SK-N-SH (cell line): ENCODE measurements around the gene TNFRSF4. TPM values are rescaled to one million over a fixed set of nuclear protein-coding genes. Genes with fewer than 3 reads are reported as not detected.

Experiments used
- CTCF ChIA-PET: fragments of 300-600, 350-600 bp; formaldehyde crosslinking; extraction: SDS; loops from one replicate; lab custom pipeline; 2021; lab: Yijun Ruan, JAX
- POLR2A ChIA-PET: fragments of 350-600 bp; sonication (Branson Sonifier 250); formaldehyde crosslinking; extraction: SDS; loops from one replicate; lab custom pipeline; 2020; ENCODE audit warnings: antibody characterized with exemption, inconsistent platforms; lab: Yijun Ruan, JAX
- DNase-seq: peaks from one replicate; pipeline ENCODE4 v3.0.0; 2012
- H2AFZ ChIP-seq: fragments of 200-600 bp; sonication (generic); 2 replicates; pipeline ENCODE4 v1.8.1; 2016; ENCODE audit warnings: antibody characterized with exemption, mild to moderate bottlenecking, low read depth
- H3F3A ChIP-seq: fragments of 200-600 bp; sonication (generic); replicated peaks from 2 replicates; pipeline ENCODE3; 2016; ENCODE audit warnings: antibody characterized with exemption, mild to moderate bottlenecking; ENCODE audit not compliant: insufficient read depth
- H3K27ac ChIP-seq, 2 experiments: fragments of 200-500 bp in 1 of 2; fragments of 200-600 bp in 1 of 2; sonication (Bioruptor generic) in 1 of 2; sonication (generic), shearing (Covaris generic) in 1 of 2; 2 replicates each; pipeline versions ENCODE4 v1.5.1 to v1.6.1; 2014 to 2016; ENCODE audit warnings: low read depth in 2 of 2, inconsistent platforms in 1 of 2, low read length in 1 of 2, mild to moderate bottlenecking in 1 of 2, mixed read lengths in 1 of 2
- H3K27me3 ChIP-seq: fragments of 200-600 bp; sonication (generic), shearing (Covaris generic); 2 replicates; pipeline ENCODE4 v1.6.1; 2016; ENCODE audit warnings: mixed run types; ENCODE audit not compliant: insufficient read depth
- H3K36me3 ChIP-seq, 2 experiments: fragments of 200-500 bp in 1 of 2; fragments of 200-600 bp in 1 of 2; sonication (Bioruptor generic) in 1 of 2; sonication (generic) in 1 of 2; replicated peaks in 1 of 2; 2 replicates each; pipeline versions ENCODE3 to v1.5.1; 2014 to 2016; ENCODE audit warnings: low read length in 1 of 2, mild to moderate bottlenecking in 1 of 2; ENCODE audit not compliant: insufficient read depth in 2 of 2, control insufficient read depth in 1 of 2
- H3K4me1 ChIP-seq, 2 experiments: fragments of 200-500 bp in 1 of 2; fragments of 200-600 bp in 1 of 2; sonication (Bioruptor generic) in 1 of 2; sonication (generic), shearing (Covaris generic) in 1 of 2; 2 replicates each; pipeline versions ENCODE4 v1.5.1 to v1.6.1; 2014 to 2016; ENCODE audit warnings: low read depth in 1 of 2, low read length in 1 of 2, mixed run types in 1 of 2; ENCODE audit not compliant: insufficient read depth in 2 of 2, control insufficient read depth in 1 of 2
- H3K4me2 ChIP-seq: fragments of 200-600 bp; sonication (generic), shearing (Covaris generic); 2 replicates; pipeline ENCODE4 v1.6.1; 2017; ENCODE audit warnings: mixed run types
- H3K4me3 ChIP-seq, 2 experiments: fragments of 200-500 bp in 1 of 2; fragments of 200-600 bp in 1 of 2; sonication (Bioruptor generic) in 1 of 2; sonication (generic), shearing (Covaris generic) in 1 of 2; 2 replicates each; pipeline versions ENCODE4 v1.5.1 to v1.8.1; 2014 to 2016; ENCODE audit warnings: low read depth in 2 of 2, inconsistent platforms in 1 of 2, low read length in 1 of 2, mild to moderate bottlenecking in 1 of 2, mixed read lengths in 1 of 2, moderate library complexity in 1 of 2
- H3K79me2 ChIP-seq: fragments of 200-600 bp; sonication (generic); 2 replicates; pipeline ENCODE4 v1.8.1; 2017; ENCODE audit warnings: mild to moderate bottlenecking; ENCODE audit not compliant: insufficient read depth
- H3K9ac ChIP-seq: fragments of 200-600 bp; sonication (generic); 2 replicates; pipeline ENCODE4 v1.6.1; 2017; ENCODE audit warnings: mixed run types
- H3K9me2 ChIP-seq: fragments of 200-600 bp; sonication (generic); 2 replicates; pipeline ENCODE4 v1.6.1; 2017; ENCODE audit warnings: mixed run types
- H3K9me3 ChIP-seq: fragments of 200-600 bp; sonication (generic); 2 replicates; pipeline ENCODE4 v1.6.1; 2017; ENCODE audit warnings: mixed run types, mild to moderate bottlenecking, moderate library complexity
- H4K20me1 ChIP-seq: fragments of 200-600 bp; sonication (generic); 2 replicates; pipeline ENCODE4 v1.6.1; 2017; ENCODE audit warnings: mild to moderate bottlenecking, mixed run types; ENCODE audit not compliant: insufficient read depth
- GABPA ChIP-seq: IDR thresholded peaks from 2 replicates; pipeline ENCODE4 v1.4.0; 2012; ENCODE audit warnings: low read depth, mild to moderate bottlenecking
- IRF3 ChIP-seq: fragments of 150-350 bp; IDR thresholded peaks from 2 replicates; pipeline ENCODE4 v1.6.1; 2016; ENCODE audit warnings: mild to moderate bottlenecking, low read depth, low read length
- JUND ChIP-seq: IDR thresholded peaks from 2 replicates; pipeline ENCODE4 v1.4.0; 2012
- MAX ChIP-seq: IDR thresholded peaks from 2 replicates; pipeline ENCODE4 v1.4.0; 2012; ENCODE audit warnings: low read depth
- MEF2A ChIP-seq: IDR thresholded peaks from 2 replicates; pipeline ENCODE4 v1.4.0; 2012; ENCODE audit warnings: low read depth, borderline replicate concordance
- MXI1 ChIP-seq: IDR thresholded peaks from 2 replicates; pipeline ENCODE4 v1.6.1; 2012; ENCODE audit warnings: mild to moderate bottlenecking, low read depth, low read length, improper control_type of control experiment
- NRF1 ChIP-seq: IDR thresholded peaks from 2 replicates; pipeline ENCODE4 v1.6.1; 2012; ENCODE audit warnings: low read depth, mild to moderate bottlenecking, low read length
- RAD21 ChIP-seq: IDR thresholded peaks from 2 replicates; pipeline ENCODE4 v1.6.1; 2012; ENCODE audit warnings: mild to moderate bottlenecking, low read length
- RCOR1 ChIP-seq: fragments of 150-350 bp; IDR thresholded peaks from 2 replicates; pipeline ENCODE4 v1.6.1; 2017; ENCODE audit warnings: antibody characterized with exemption, low read length
- TCF12 ChIP-seq: IDR thresholded peaks from 2 replicates; pipeline ENCODE4 v1.4.0; 2012
- USF1 ChIP-seq: IDR thresholded peaks from 2 replicates; pipeline ENCODE4 v1.4.0; 2012; ENCODE audit warnings: low read depth, borderline replicate concordance
- USF2 ChIP-seq: fragments of 150-350 bp; IDR thresholded peaks from 2 replicates; pipeline ENCODE4 v1.6.1; 2017; ENCODE audit warnings: antibody characterized with exemption, low read length, low read depth, borderline replicate concordance
- YY1 ChIP-seq: IDR thresholded peaks from 2 replicates; pipeline ENCODE4 v1.4.0; 2012; ENCODE audit warnings: low read depth, mild to moderate bottlenecking
- WGBS: methylation state at CpG from one replicate; pipeline ENCODE4 v1.1.6; 2017; ENCODE audit warnings: low lambda C conversion rate; 5-methylcytosine and 5-hydroxymethylcytosine counted together
- polyA plus RNA-seq, 3 experiments: library from polyadenylated mRNA; depleted of rRNA; stranded (reverse); fragments of >200 nt; gene quantifications; 2 replicates each; pipeline ENCODE4 v1.2.3, GENCODE V29; 2012

Gene TNFRSF4
- polyA plus RNA-seq, 1 of the 3 experiments (the other 2 are of a cell fraction), result not detected

GRCh38 chr1:1228596-1229321 is 14.8 kb upstream of the TNFRSF4 start:
- CTCF ChIA-PET, result interaction anchor here (7.4 kb wide), 1 partner anchor 106 kb away, joined by 37 read pairs; no protein-coding TSS in a partner anchor
- Histone ChIP-seq H3K4me2 (no peak overlapping the region), H3K79me2 (peaks cover 62% of the 10 kb centered on the region)
- POLR2A ChIA-PET, result no interaction called here
- no peak for TF ChIP-seq USF1
- TF ChIP-seq TCF12, result no peak
- TF ChIP-seq MEF2A, result no peak
- no peak for TF ChIP-seq MXI1
- no peak for TF ChIP-seq RAD21
- TF ChIP-seq IRF3, result no peak
- TF ChIP-seq GABPA, result no peak
- no peak for TF ChIP-seq YY1
- TF ChIP-seq JUND, result no peak
- TF ChIP-seq RCOR1, result no peak
- TF ChIP-seq, all 33 proteins: peak for 0
- H3K9me3 ChIP-seq, result no peaks in the 10 kb centered on the region
- no peak overlapping the region for H3K4me3 ChIP-seq
- no peak overlapping the region for H2AFZ ChIP-seq
- DNase-seq, result no peak
- H3K9ac ChIP-seq, result no peak overlapping the region
- 94% methylated on average over 19 of the region's 28 CpGs for WGBS
- peaks cover 0 to 16% of the 10 kb centered on the region in 2 experiments; a peak in 1 of 4 replicates for H3K4me1 ChIP-seq
- no peak overlapping the region for H3K27ac ChIP-seq
- H4K20me1 ChIP-seq, result peaks cover 13% of the 10 kb centered on the region; the same call in 1 of the 2 replicates
- H3K9me2 ChIP-seq, result no peaks in the 10 kb centered on the region
- H3F3A ChIP-seq, result peaks cover 7% of the 10 kb centered on the region
- no peaks in the 10 kb centered on the region for H3K27me3 ChIP-seq
- H3K36me3 ChIP-seq, result peaks cover 0 to 23% of the 10 kb centered on the region in 2 experiments

- Histone ChIP-seq H3K9me2 (no peaks in the 10 kb centered on the region), H3K9ac (no peak overlapping the region), H3K4me2 (no peak overlapping the region), H4K20me1 (peaks cover 13% of the 10 kb centered on the region; the same call in 1 of the 2 replicates), H3K4me1 (peaks cover 0 to 13% of the 10 kb centered on the region in 2 experiments; a peak in 1 of 4 replicates), H3K4me3 (no peak overlapping the region), H3F3A (peaks cover 7% of the 10 kb centered on the region), H3K27me3 (no peaks in the 10 kb centered on the region), H2AFZ (no peak overlapping the region), H3K36me3 (peaks cover 0 to 25% of the 10 kb centered on the region in 2 experiments), H3K27ac (no peak overlapping the region), H3K9me3 (no peaks in the 10 kb centered on the region), H3K79me2 (peaks cover 56% of the 10 kb centered on the region)
- no peak for DNase-seq
- ChIA-PET POLR2A (no interaction called here), CTCF (interaction anchor here (7.4 kb wide), 1 partner anchor 106 kb away, joined by 37 read pairs; no protein-coding TSS in a partner anchor)
- WGBS, result 100% methylated on average over 8 of the region's 30 CpGs
- TF ChIP-seq MAX (no peak), MXI1 (no peak), JUND (no peak), NRF1 (no peak), USF2 (no peak)
These were observed 14.2 kb upstream of the TNFRSF4 start for GRCh38 chr1:1228187-1228586.
